Limb (tissue), 2 donors: ENCODE results near the gene FLT4.
A peak's percentile ranks its signal among the peaks of the same experiment; 100 is the strongest.

Experiments
- DNase-seq, 2 donors: peaks; one replicate each; pipeline ENCODE4 v3.0.0-alpha.2; 2016; ENCODE audit errors: extremely low spot score in 2 of 2

The FLT4 gene

DNA sequence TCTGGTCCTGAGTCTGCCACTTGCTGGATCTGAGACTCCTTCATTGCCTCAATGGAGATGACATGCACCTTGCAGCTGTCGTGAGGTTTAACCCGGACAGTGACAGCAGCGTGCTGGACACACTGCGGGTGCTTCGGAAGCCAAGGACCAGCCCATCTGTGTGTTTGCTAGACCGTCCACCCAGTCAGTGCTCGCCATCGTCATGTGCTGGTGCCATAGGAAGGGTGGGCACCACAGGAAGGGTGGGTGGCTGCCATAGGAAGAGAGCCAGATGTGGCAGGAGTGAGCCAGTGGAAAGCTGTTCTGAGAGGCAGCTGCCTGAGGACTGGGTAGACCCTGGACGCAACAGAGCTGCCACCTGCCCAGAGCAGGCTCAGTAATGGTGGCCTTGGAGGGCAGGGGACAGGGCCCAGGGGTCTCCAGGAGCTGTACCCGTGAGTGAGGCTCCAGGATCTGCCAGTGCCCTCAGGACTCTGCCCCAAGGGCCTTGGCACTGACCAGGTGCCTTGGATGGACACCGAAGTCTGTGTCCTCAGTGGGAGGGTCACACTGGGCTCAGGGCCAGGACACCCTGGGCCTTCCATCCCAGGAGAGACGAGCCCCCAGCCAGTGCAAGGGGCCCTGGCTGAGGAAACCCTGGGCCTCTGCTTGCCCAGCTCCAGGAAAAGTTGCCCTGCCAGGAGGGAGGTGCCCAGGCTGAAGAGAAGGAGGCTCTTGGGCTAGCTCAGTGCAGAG, 21.8 kb downstream of the FLT4 start:
- no peak for DNase-seq

DNA sequence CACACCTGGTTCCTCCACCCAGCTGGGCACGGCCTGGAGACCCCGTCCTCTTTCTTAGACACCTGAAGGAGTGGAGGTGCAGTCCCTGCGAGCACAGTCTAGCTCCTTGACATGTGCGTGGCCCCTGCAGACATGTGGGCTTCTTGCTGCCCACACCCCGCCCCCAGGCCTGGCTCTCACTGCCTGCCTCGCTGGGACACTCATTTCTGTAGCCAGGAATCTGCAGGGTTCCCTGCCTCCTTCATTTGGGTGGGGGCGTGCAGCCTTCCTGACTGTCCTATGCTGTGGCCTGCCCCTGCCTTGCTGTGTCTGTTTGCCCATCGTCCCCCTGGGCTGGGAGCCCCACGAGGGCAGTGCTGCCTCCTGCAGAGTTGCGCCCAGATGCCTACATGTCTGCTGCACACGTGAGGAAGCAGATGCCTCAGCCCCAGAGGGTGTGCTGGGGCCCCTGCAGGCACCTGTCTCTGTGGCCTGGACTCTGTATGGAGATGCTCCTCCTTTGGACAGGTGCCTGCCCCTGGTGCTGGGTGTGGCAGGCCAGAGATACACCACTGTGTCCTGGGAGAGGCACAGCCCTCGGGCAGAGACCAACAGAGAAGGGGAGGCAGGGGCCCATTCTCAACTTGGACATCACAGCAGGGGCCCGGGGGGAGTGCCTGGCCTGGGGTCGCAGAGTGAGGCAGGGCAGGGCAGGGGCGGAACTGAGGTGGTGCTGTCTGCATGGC, 22.6 kb downstream of the FLT4 start:
- DNase-seq = no peak

DNA sequence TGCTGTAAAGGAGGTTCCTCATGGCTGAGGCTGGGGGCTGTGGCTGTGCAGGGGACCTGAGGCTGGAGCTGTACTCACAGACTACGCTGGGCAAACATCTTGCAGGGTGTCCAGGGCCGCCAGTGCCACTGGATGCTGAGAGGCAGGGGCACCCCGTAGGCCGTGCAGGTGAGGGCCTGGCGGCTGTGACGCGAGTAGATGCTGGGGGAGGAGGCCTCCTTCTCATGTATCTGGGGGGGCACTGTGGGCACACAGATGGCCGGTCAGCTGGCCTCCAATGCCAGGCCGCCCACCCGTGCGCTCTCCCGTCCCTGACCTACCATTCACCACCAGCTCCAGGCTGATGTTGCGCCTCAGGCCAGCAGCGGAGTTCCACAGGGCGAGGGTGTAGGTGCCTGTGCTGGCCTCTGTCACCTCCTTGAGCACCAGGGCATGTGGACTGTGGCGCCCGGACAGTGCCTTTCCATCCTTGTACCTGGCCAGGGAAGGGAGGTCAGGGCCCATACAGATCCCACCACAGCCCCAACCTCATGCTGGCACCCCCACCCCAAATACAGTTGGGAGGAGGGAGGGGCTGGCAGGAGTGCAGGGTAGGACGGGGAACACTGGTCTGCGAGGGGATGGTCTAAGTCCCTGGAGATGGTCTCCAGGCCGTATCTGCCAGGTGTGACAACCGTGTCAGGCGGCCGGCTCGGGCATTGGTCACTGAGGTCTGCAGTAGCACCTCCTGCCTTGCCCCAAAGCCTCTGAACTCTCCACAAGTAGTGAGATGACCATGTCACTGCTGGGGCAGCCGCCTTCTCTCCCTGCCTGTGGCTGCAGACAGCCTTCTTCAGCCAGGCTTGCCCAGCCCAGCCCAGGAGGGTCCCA, 23.4 kb downstream of the FLT4 start:
- no peak for DNase-seq

DNA sequence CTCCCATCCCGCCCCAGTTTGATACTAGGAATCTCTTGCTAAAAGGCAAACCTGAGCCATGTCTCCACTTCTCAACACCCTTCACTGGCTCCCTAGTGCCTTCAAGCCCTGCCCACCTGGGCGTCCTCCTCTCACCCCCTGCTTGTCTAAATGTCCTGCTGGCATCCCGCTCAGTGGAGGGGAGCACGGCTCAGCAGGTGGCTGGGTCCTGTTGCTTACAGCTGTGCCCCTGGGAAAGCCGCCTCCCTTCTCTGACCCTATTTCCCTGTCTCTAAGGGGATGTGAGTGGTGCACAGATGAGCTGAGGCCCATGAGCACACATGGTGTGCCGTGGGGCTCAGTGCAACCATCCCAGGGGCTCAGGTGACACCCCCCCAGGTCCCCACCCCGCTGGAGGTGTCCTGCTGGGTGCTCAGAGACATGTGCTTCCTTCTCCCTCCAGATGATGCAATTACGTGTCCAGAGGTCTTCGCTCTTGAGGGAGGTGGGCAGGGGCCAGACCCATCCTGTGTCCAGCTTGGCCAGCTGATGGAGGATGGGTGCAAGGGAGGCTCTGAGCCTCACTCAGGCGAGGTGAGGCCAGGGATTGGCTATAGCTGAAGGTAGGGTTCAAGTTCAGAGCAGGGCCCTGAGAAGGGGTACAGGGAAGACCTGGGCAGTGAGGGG, 24.1 kb downstream of the FLT4 start:
- no peak for DNase-seq

DNA sequence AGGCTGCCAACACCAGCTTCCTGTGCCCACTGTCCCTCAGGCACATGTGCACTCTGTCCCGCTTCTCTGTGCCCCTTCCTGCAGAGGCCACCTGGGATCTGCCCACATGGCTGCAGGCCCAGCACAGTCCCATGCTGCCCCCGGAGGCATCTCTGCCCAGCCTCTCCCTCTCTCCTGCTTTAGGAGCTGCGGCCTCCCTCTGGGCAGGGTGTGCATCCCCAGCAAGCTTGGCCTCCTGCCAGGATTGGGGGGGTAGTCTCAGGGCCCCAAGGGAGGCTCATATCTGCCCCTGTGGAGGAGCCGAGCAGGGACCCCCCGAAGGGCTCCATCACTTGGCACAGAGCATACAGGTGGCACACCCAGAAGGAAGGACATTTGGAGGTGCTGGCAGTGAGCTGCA, 24.8 kb downstream of the FLT4 start:
- no peak for DNase-seq

DNA sequence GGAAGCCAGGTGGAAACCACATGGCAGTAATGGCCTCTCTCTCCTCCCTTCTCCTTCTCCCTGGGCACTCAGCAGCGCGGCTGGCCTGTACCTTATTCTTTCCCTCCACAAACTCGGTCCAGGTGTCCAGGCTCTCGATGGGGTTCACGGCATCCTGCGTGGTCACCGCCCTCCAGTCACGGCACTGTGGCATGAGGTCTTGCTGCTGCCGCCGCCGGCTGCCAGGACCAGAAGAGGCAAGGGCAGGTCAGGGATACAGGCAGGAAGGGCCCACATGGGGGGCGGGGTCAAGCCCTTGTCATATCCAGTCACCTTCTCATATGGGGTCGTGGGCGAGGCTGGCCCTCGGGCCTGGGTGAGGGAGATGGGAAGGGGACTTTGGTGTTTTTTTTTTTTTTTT, 25.6 kb downstream of the FLT4 start:
- no peak for DNase-seq

DNA sequence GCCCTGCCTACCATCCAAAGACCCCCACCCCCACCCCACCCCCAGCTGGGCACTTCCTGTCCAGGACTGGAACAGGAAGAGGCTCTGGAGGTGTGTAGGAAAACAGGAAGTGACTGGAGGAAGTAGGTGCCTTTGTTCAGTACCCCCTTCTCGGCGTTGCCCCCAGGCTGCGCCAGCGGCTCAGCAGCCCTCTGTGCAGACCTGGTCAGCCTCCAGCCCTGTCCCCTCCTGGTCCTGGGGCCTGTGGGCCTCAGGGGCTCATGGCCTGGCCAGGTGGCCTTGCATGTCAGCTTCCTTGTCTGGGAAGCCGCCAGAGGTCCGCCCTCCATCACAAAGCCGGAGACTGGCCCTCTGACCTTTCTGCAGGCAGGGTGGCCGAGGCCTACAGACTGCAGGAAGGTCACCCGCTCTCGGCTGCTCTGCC, 26.0 kb downstream of the FLT4 start:
- DNase-seq = no peak

DNA sequence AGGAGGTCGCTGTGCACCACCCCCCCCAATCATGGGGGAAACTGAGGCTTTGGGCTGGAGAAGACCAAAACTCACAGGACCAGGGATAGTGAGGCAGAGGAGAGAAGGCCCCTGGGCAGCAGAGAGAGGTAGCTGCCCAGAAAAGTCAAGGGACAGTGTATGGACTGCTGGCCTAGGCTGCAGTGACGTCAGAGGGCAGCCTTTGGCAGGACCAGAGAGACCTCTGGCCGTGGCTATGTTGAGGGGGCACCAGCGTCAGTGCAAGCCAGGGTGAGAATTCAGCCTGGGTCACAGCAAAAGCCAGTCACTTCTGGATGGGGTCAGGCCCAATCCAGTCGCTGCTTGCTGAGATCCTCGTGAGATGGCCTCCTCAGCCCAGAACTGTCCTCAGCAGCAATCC, 26.5 kb downstream of the FLT4 start:
- DNase-seq = no peak

DNA sequence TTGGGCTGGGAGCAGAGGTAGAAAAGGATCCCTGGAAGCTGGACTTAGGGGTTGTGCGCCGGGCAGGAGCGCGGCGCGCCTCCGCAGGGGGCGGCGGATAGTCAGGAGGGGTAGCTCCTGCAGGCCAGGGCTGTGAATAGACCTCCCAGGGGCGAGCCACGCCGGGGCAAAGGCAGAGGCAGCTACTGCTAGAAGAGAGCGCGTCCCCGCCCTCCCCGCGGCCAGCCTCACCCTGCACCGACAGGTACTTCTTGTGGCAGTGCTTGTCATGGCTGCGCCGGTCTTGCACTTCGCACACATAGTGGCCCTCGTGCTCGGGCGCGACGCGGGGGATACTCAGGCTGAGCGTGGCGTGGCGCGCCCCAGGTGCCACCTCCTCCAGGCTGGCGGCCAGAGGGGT, 28.1 kb downstream of the FLT4 start:
- no peak for DNase-seq

DNA sequence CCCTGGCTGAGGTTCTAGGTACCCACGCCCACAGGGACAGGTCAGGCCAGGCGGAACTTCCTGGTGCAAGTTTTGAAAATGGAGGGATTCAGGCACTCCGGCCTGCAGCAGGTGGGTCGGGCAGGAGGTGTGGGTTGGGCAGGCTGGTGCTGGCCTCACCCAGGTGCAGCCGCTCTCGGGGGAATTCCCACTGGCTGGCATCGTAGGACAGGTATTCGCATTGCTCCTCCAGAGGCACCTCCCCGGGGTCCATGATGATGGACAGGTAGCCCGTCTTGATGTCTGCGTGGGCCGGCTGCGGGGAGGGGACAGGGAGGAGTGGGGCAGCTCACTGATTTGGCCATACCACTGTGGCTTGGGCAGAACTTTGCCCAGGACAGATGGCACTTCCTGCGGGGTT, 29.4 kb downstream of the FLT4 start:
- DNase-seq = no peak

DNA sequence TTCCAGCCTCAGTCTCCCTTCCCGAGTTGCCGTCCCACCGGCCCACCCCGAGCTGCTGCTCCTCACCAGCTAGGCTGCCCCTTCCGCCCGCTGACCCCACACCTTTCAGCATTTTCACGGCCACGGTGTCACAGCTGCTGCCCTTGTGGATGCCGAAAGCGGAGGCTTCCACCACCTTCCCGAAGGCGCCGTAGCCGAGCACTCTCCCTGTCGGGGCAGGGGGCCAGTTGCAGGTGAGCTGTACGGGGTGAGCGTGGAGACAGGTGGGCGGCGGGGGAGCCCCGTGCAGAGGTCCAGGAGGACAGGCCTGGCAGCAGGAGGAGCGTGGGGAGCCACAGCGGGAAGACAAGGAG, 29.9 kb downstream of the FLT4 start:
- DNase-seq = no peak

DNA sequence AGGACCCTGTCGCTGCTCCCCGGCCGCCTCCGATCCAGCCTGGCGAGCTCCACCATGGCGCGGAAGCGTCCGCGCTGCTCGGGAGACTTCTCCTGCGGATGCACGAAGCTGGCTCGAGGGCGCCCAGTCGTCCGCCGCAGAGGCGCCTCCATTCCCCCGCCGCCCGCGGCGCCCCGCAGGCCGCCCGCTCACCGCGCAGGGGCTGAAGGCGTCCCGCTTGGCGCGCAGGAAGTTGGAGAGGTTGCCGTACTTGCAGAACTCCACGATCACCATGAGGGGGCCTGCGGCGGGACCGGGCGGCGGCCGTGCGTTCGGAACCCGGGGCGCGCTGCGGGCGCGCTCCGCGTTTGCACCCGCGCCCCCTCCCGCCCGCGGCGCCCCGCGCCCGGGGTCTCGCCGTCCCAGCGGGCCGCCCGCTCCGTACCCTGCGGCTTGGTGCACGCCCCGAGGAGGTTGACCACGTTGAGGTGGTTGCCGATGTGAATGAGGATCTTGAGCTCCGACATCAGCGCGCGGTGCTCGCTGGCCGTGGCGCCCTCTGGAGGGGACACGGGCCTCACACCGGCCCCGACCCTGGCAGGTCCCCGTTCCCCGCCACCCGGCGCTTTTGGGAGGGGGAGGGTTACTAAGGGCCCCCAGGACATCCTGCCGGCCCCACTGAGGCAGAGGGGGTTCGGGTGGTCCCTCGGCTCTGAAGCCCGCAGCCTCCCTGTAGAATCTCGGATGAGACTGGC, 30.4 kb downstream of the FLT4 start:
- peak; percentile 41 to 74 for DNase-seq

DNA sequence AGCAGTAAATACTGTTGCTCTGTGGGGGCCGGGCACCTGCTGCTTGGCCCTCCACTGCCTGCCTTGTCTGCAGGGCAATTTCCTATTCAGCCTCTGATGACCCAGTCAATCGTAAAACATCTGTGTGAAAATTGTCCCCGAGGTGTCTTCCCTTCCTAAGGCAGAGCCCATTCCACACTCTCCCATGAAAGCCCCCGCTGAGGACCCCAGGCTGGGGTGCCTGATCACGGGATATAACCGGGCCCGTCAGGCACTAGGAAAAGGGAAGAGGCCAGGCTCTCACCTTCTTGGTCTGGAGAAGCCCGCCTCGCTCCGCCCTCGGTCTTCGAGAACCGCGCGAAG, 30.9 kb downstream of the FLT4 start:
- no peak for DNase-seq

DNA sequence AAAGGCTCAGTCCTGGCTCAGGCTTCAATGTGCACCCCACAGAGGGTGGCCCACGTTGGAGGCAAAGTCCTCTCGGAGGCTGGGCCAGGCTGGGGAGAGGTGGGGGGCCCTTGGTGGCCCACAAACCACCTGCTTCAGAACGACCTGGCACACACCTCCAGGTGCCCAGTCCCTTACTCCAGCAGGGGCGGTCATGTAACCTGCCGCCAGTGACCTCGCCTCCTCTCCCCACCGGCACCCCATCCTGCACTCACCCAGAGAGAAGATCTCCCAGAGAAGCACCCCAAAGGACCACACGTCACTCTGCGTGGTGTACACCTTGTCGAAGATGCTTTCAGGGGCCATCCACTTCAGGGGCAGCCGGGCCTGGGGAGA, 35.6 kb downstream of the FLT4 start:
- no peak for DNase-seq

DNA sequence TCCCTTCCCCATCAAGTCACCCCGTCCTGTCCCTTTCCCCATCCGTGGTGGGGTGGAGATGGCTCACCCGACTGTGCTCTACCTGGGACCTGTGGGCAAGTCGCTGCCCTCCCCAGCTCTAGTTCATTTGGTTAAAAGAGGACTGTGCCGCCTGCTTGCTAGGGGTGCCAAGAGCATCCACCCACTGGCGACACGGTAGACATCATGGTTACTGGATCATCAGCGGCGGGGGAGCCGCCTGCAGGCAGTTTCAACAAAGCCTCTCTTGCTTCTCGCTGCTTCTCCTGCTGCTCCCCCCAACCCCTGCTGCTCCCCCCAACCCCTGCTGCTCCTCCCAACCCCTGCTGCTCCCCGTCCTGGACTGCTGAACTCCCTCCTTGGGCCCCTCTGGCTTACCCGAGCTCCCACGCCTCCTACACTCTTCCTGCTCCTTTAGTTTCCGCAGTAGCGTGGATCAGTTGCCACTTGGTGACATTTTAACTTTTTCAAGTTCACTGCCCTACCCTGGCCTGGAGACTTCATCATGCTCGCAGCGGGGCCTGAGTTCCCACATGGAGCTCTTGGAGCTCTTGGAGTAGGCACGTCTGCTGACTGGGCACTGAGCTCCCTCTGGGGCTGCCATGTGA, 36.1 kb downstream of the FLT4 start:
- DNase-seq = no peak

DNA sequence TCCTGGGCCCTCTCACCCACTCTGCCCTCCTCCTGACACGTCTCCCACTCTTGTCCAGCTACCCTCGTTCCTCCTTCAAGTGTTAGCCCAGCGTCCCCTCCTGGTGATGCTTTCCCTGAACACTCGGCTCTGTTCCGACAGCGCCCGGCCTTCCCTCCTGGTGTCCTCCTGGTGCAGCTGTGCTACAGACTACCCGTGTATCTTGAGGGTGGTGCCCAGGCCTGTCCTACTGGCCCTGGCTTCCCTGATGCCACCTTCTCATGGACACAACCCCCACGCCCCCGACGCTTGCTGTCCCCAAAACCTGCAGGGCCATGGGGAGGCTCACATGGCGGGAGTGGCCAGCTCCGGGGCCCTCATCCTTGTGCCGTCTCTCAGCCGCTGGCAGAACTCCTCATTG, 36.7 kb downstream of the FLT4 start:
- no peak for DNase-seq

DNA sequence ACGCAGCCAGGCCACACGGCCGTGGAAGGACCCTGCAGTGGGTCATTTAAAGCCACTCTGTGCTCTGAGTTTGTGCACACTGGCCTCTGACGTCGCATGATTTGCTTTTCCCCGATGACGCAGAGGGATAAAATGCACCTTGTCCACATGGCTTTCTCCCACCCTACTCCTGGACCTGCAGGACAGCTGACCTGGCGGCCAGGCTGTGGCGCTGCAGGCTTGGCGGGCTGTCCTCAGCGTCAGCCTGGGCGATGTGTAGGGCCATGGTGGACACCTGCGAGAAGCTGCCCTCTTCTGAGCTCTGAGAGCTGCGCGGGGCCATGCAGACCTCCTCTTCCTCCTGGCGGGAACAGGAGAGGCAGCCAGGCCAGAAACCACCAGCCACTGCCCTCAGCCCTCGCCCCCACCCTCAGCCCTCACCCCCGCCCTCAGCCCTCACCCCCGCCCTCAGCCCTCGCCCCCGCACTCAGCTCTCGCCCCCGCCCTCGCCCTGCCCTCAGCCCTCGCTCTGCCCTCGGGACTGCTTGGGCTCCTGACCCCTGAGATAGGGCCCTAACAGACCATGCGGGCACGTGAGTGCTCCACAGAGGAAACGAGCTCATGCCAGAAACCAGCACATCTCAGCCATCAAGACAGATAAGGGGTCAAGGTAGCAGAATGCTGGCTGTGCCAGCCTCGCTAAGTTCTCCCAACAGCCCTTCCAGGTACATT, 38.1 kb downstream of the FLT4 start:
- DNase-seq = no peak

DNA sequence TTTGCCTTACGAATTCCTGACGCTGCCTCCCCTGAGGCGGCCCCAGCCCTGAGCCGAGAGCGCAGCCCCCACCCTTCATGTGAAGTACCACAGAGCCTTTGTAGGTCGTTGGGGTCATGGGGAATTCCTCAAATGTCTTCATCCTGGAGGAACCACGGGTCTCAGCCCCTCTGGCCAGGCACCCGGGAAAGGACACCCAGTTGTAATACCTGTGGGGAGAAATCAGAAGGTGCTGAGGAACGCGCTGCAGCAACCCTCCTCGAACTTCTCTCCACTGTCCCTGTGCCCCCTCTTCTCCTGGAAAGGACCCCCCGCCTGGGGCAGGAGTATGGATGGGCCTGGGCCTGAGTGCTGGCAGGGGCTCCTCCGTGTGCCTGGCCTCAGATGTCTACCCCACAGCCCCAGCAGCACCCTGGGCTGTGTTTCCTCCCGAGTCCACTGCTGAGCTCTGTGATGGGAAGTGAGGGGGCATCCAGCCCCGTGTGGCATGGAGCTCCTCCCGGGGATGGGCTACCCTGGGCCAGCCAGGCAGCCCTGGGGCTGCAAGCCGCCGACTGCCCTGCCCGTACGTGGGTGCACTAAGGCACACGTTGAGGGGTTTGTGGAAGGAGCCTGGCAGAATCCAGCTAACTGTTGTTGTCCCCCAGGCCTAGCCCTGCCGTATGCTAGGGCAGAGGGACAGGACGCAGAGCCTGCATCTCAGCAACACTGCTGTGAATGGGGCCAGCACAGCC, 39.4 kb downstream of the FLT4 start:
- DNase-seq = no peak

DNA sequence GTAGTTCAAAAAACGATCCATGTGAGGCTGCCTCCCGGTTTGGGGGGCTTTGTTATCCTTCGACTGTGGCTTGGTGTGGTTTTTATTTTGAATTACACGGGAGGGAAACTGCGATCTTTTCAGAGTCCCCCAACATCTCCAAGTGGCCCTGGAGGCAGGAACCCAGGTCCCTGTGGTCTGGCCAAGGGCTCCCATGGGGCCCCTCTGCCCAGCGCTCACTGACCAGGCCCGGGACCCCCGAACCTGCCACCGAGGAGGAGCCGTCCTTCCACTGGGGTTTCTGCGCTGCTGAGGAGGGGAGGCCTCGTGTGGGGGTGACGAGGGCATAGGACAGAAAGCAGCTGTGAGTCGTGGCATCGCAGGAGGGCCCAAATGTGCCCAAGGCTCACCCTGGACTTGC, 40.0 kb downstream of the FLT4 start:
- DNase-seq = no peak
